DND-41 (cell line): Measurements from ENCODE around the gene VAC14.

Source experiments
- ATAC-seq: fragments of 200-7000 bp; cut with Tn5 transposase; 3 replicates; pipeline ENCODE4 v1.9.1; 2021; ENCODE audit warnings: low read depth; ENCODE audit not compliant: insufficient read depth
- DNase-seq: peaks from one replicate; pipeline ENCODE4 v3.0.0-alpha.2; 2020
- H2AFZ ChIP-seq: 2 replicates; pipeline ENCODE4 v1.6.0; 2012; ENCODE audit warnings: low read depth, low read length
- H3K27ac ChIP-seq: 2 replicates; pipeline ENCODE4 v1.5.1; 2012; ENCODE audit warnings: low read length, inconsistent platforms
- H3K27me3 ChIP-seq: fragments of 200-600 bp; sonication (generic); 2 replicates; pipeline ENCODE4 v1.6.0; 2012; ENCODE audit warnings: low read length, mild to moderate bottlenecking, inconsistent platforms; ENCODE audit not compliant: insufficient read depth, poor library complexity
- H3K36me3 ChIP-seq: 2 replicates; pipeline ENCODE4 v1.5.1; 2012; ENCODE audit warnings: low read length, inconsistent platforms; ENCODE audit not compliant: insufficient read depth
- H3K4me1 ChIP-seq: 2 replicates; pipeline ENCODE4 v1.5.1; 2012; ENCODE audit warnings: mild to moderate bottlenecking, low read length; ENCODE audit not compliant: insufficient read depth
- H3K4me2 ChIP-seq: 2 replicates; pipeline ENCODE4 v1.6.0; 2012; ENCODE audit warnings: mild to moderate bottlenecking, moderate library complexity, low read length, inconsistent platforms; ENCODE audit not compliant: insufficient read depth
- H3K4me3 ChIP-seq, 2 experiments: fragments of 200-600 bp in 1 of 2; shearing (Covaris generic) in 1 of 2; 2 replicates each; pipeline ENCODE4 v1.5.1; 2012 to 2016; ENCODE audit warnings: inconsistent platforms in 2 of 2, low read length in 2 of 2, mild to moderate bottlenecking in 2 of 2, low read depth in 1 of 2, moderate library complexity in 1 of 2
- H3K79me2 ChIP-seq: 2 replicates; pipeline ENCODE4 v1.6.0; 2012; ENCODE audit warnings: low read length, inconsistent platforms; ENCODE audit not compliant: insufficient read depth
- H3K9ac ChIP-seq: 2 replicates; pipeline ENCODE4 v1.6.0; 2012; ENCODE audit warnings: low read depth, mild to moderate bottlenecking, inconsistent platforms, low read length, moderate library complexity
- H3K9me3 ChIP-seq: 2 replicates; pipeline ENCODE4 v1.5.1; 2012; ENCODE audit warnings: low read length, moderate library complexity, mild to moderate bottlenecking, inconsistent platforms; ENCODE audit not compliant: insufficient read depth, severe bottlenecking
- H4K20me1 ChIP-seq: 2 replicates; pipeline ENCODE4 v1.6.0; 2012; ENCODE audit warnings: low read length; ENCODE audit not compliant: insufficient read depth
- CTCF ChIP-seq: IDR thresholded peaks from 2 replicates; pipeline ENCODE4 v1.5.1; 2012; ENCODE audit warnings: borderline replicate concordance, low read length, moderate library complexity, mild to moderate bottlenecking; ENCODE audit not compliant: poor library complexity, severe bottlenecking; ENCODE audit errors: extremely low read depth
- EZH2 ChIP-seq: IDR thresholded peaks from 3 replicates; pipeline ENCODE4 v1.6.1; 2012; ENCODE audit warnings: borderline replicate concordance, low read depth, mild to moderate bottlenecking, moderate library complexity, low read length, inconsistent platforms; ENCODE audit not compliant: severe bottlenecking

Gene VAC14

GRCh38 chr16:70759666-70760065 is 41.3 kb downstream of the VAC14 start:
- peaks cover 48% of the 10 kb centered on the region for H3K36me3 ChIP-seq
- no peak for ATAC-seq

GRCh38 chr16:70758786-70759185 is 42.2 kb downstream of the VAC14 start:
- ATAC-seq (no peak), DNase-seq (no peak)
- TF ChIP-seq CTCF, result no peak
- TF ChIP-seq EZH2, result no peak
- Histone ChIP-seq H2AFZ (no peak overlapping the region), H3K9me3 (no peaks in the 10 kb centered on the region), H3K4me3 (no peak overlapping the region), H3K4me1 (no peaks in the 10 kb centered on the region), H3K27me3 (no peaks in the 10 kb centered on the region), H3K79me2 (no peaks in the 10 kb centered on the region), H4K20me1 (peaks cover 4% of the 10 kb centered on the region; the same call in 1 of the 2 replicates), H3K36me3 (peaks cover 48% of the 10 kb centered on the region), H3K27ac (no peak overlapping the region), H3K9ac (no peak overlapping the region), H3K4me2 (no peak overlapping the region)

More at GRCh38 chr16:70759666-70760065, 41.3 kb downstream of the VAC14 start:
- H3K9me3 ChIP-seq, result no peaks in the 10 kb centered on the region
- no peaks in the 10 kb centered on the region for H3K27me3 ChIP-seq
- no peak overlapping the region for H3K4me3 ChIP-seq
- no peak overlapping the region for H3K4me2 ChIP-seq
- H3K27ac ChIP-seq, result no peak overlapping the region
- TF ChIP-seq EZH2 (no peak), CTCF (no peak)
- H2AFZ ChIP-seq, result no peak overlapping the region
- no peak overlapping the region for H3K9ac ChIP-seq
- H3K79me2 ChIP-seq, result no peaks in the 10 kb centered on the region
- DNase-seq, result no peak
- no peaks in the 10 kb centered on the region for H3K4me1 ChIP-seq
- no peaks in the 10 kb centered on the region for H4K20me1 ChIP-seq

- no peaks in the 10 kb centered on the region for H3K79me2 ChIP-seq
- no peaks in the 10 kb centered on the region for H3K27me3 ChIP-seq
- peaks cover 4% of the 10 kb centered on the region; the same call in 1 of the 2 replicates for H4K20me1 ChIP-seq
- no peak for TF ChIP-seq CTCF
- TF ChIP-seq EZH2, result no peak
- no peak for DNase-seq
- ATAC-seq, result no peak
- peaks cover 35% of the 10 kb centered on the region for H3K36me3 ChIP-seq
- H3K4me1 ChIP-seq, result no peaks in the 10 kb centered on the region
- H3K4me2 ChIP-seq, result no peak overlapping the region
- H3K9ac ChIP-seq, result no peak overlapping the region
- no peak overlapping the region for H2AFZ ChIP-seq
- no peaks in the 10 kb centered on the region for H3K9me3 ChIP-seq
- H3K4me3 ChIP-seq, result no peak overlapping the region
- H3K27ac ChIP-seq, result no peak overlapping the region
Measured at GRCh38 chr16:70757183-70757582, 43.8 kb downstream of the VAC14 start.

GRCh38 chr16:70756071-70756470 is 44.9 kb downstream of the VAC14 start:
- no peak for TF ChIP-seq EZH2
- no peak for TF ChIP-seq CTCF
- no peak for DNase-seq
- no peak for ATAC-seq
- peaks cover 4% of the 10 kb centered on the region; the same call in 1 of the 2 replicates for H4K20me1 ChIP-seq
- H3K9ac ChIP-seq, result no peak overlapping the region
- H2AFZ ChIP-seq, result no peak overlapping the region
- H3K27me3 ChIP-seq, result no peaks in the 10 kb centered on the region
- no peak overlapping the region for H3K27ac ChIP-seq
- no peaks in the 10 kb centered on the region for H3K9me3 ChIP-seq
- H3K4me2 ChIP-seq, result no peak overlapping the region
- H3K4me1 ChIP-seq, result no peaks in the 10 kb centered on the region
- no peaks in the 10 kb centered on the region for H3K79me2 ChIP-seq
- H3K4me3 ChIP-seq, result no peak overlapping the region
- peaks cover 27% of the 10 kb centered on the region for H3K36me3 ChIP-seq
